Breast epithelium (tissue), 3 donors: ENCODE data around the gene TGM2.

ENCODE experiments used
- POLR2A ChIP-seq: fragments of 450-650 bp; IDR thresholded peaks from one replicate; pipeline ENCODE4 v1.6.1; 2016; ENCODE audit warnings: antibody characterized with exemption, mild to moderate bottlenecking, moderate library complexity
- POLR2AphosphoS5 ChIP-seq, 3 donors: sonication (generic); formaldehyde crosslinking; IDR thresholded peaks; one replicate each; pipeline ENCODE4 v1.6.1; 2017; ENCODE audit warnings: antibody characterized with exemption in 3 of 3

DNA sequence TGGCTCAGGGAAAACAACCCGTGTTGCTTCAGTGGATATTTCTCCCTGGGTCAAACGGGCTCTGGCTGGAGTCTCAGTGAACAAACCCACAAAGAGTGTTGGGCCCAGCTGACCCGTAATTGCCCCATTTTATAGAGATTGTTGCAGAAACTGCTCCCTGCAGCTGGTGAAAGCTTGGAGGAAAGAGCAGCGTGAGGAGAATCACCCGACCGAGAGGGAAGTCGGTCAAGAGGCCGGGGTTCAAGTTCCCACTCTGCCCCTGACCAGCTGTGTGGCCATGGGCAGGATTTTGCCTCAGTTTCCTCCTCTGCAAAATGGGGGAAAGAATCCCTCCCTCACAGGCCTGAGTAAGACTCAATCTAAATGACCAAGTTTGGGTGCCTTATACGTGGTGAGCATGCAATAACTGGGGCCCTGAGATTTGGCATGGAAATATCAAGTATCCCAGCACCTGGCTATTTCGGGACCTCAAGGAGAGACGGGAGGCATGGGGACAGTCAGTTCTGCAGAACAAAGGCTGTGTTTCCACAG lies 1.7 kb upstream of the TGM2 start:
- no peak for TF ChIP-seq POLR2AphosphoS5 (IDR thresholded peaks at IDR 0.05)
- no peak for TF ChIP-seq POLR2A
